ENCODE data around the gene LHX6.

DNA sequence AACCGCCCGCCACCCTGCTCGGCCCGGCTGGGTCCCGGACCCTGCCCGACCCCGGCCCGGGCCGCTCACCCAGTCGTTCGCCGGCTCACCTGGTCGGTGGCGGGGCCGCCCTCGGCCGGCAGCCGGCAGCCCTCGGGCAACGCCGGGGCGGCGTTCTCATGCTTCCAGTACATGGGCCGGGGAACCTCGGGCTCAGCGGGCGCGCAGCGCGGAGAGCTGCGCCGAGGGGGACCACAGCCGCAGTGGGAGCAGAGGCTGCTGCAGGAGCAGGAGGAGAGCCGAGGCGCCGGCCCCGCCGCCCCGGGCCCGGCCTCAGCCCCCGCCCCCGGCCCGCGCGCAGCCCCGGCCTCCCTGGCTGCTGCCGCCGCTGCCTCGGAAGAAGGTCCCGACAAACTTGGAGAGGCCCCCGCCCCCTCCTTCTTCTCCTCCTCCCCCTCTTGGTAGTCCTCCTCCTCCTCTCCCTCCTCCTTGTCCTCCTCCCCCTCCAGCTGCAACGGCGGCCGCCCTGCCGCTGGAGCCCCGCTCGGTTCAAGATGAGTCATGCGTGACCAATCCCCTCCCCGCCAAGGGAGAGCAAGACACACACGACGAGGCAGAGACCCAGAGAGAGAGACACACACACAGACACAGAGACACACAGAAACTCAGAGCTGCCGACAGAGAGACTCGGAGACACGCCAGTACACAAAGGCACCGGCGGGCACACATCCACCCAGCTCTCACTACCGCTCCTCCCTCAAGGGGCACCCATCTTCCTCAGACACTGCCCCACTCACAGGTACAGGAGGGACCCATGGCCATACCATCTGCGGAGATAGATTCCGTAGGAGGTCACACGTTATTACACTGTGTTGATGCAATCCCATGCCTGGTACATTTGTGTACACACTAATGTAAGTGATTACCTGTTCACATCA, at the start of gene LHX6:
- TF ChIP-seq MYC (IDR thresholded peaks at IDR 0.05; ENCODE audit: borderline replicate concordance, low read length) (no peak), GATA3 (IDR thresholded peaks at IDR 0.05; ENCODE audit: borderline replicate concordance) (no peak), KDM1A (IDR thresholded peaks at IDR 0.05; ENCODE audit: low read depth) (no peak), POLR2A (IDR thresholded peaks at IDR 0.05; ENCODE audit: low read length) (no peak), KDM5A (IDR thresholded peaks at IDR 0.05) (no peak), PHF8 (IDR thresholded peaks at IDR 0.05; ENCODE audit: borderline replicate concordance, low read depth) (no peak)
- TF ChIP-seq, protein P1, sequence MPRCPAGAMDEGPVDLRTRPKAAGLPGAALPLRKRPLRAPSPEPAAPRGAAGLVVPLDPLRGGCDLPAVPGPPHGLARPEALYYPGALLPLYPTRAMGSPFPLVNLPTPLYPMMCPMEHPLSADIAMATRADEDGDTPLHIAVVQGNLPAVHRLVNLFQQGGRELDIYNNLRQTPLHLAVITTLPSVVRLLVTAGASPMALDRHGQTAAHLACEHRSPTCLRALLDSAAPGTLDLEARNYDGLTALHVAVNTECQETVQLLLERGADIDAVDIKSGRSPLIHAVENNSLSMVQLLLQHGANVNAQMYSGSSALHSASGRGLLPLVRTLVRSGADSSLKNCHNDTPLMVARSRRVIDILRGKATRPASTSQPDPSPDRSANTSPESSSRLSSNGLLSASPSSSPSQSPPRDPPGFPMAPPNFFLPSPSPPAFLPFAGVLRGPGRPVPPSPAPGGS (IDR thresholded peaks at IDR 0.05): no peak
- TF ChIP-seq, protein P2, sequence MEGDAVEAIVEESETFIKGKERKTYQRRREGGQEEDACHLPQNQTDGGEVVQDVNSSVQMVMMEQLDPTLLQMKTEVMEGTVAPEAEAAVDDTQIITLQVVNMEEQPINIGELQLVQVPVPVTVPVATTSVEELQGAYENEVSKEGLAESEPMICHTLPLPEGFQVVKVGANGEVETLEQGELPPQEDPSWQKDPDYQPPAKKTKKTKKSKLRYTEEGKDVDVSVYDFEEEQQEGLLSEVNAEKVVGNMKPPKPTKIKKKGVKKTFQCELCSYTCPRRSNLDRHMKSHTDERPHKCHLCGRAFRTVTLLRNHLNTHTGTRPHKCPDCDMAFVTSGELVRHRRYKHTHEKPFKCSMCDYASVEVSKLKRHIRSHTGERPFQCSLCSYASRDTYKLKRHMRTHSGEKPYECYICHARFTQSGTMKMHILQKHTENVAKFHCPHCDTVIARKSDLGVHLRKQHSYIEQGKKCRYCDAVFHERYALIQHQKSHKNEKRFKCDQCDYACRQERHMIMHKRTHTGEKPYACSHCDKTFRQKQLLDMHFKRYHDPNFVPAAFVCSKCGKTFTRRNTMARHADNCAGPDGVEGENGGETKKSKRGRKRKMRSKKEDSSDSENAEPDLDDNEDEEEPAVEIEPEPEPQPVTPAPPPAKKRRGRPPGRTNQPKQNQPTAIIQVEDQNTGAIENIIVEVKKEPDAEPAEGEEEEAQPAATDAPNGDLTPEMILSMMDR (IDR thresholded peaks at IDR 0.05): no peak
- TF ChIP-seq, protein P3, sequence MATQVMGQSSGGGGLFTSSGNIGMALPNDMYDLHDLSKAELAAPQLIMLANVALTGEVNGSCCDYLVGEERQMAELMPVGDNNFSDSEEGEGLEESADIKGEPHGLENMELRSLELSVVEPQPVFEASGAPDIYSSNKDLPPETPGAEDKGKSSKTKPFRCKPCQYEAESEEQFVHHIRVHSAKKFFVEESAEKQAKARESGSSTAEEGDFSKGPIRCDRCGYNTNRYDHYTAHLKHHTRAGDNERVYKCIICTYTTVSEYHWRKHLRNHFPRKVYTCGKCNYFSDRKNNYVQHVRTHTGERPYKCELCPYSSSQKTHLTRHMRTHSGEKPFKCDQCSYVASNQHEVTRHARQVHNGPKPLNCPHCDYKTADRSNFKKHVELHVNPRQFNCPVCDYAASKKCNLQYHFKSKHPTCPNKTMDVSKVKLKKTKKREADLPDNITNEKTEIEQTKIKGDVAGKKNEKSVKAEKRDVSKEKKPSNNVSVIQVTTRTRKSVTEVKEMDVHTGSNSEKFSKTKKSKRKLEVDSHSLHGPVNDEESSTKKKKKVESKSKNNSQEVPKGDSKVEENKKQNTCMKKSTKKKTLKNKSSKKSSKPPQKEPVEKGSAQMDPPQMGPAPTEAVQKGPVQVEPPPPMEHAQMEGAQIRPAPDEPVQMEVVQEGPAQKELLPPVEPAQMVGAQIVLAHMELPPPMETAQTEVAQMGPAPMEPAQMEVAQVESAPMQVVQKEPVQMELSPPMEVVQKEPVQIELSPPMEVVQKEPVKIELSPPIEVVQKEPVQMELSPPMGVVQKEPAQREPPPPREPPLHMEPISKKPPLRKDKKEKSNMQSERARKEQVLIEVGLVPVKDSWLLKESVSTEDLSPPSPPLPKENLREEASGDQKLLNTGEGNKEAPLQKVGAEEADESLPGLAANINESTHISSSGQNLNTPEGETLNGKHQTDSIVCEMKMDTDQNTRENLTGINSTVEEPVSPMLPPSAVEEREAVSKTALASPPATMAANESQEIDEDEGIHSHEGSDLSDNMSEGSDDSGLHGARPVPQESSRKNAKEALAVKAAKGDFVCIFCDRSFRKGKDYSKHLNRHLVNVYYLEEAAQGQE (IDR thresholded peaks at IDR 0.05): no peak

All from A549 (cell line).